ENCODE data around the gene MYPN.
A peak's percentile ranks its signal among the peaks of the same experiment; 100 is the strongest.

MYPN gene, protein sequence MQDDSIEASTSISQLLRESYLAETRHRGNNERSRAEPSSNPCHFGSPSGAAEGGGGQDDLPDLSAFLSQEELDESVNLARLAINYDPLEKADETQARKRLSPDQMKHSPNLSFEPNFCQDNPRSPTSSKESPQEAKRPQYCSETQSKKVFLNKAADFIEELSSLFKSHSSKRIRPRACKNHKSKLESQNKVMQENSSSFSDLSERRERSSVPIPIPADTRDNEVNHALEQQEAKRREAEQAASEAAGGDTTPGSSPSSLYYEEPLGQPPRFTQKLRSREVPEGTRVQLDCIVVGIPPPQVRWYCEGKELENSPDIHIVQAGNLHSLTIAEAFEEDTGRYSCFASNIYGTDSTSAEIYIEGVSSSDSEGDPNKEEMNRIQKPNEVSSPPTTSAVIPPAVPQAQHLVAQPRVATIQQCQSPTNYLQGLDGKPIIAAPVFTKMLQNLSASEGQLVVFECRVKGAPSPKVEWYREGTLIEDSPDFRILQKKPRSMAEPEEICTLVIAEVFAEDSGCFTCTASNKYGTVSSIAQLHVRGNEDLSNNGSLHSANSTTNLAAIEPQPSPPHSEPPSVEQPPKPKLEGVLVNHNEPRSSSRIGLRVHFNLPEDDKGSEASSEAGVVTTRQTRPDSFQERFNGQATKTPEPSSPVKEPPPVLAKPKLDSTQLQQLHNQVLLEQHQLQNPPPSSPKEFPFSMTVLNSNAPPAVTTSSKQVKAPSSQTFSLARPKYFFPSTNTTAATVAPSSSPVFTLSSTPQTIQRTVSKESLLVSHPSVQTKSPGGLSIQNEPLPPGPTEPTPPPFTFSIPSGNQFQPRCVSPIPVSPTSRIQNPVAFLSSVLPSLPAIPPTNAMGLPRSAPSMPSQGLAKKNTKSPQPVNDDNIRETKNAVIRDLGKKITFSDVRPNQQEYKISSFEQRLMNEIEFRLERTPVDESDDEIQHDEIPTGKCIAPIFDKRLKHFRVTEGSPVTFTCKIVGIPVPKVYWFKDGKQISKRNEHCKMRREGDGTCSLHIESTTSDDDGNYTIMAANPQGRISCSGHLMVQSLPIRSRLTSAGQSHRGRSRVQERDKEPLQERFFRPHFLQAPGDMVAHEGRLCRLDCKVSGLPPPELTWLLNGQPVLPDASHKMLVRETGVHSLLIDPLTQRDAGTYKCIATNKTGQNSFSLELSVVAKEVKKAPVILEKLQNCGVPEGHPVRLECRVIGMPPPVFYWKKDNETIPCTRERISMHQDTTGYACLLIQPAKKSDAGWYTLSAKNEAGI (N-terminal part only)

DNA sequence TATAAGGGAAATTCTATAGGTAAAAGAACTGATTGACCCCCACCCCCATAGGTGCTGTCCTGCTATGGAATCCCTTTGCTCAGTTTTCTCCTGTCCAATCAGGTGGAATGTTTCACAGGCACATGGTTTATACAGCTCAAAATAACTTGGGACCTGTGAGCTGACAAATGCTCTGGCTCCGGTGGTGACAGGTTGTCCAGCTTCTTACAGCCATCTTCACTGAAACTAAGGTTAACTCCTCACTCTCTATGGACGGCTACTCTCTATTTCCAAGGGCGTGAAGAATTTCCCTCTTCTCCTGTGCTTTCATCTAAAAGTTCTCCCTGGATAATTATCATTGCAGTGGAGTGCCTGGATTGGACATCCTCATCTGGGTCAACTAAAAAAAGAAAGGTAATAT lies at the start of gene MYPN:
Gene MYPN, plus strand, starts transcription at position 158 of the 400 bp plus-strand sequence. CDS start 11,951 bp downstream, outside the sequence.
- H3K4me3 ChIP-seq (ENCODE audit: low read depth, low read length) = no peak within 1 kb of the TSS
- TF ChIP-seq, protein P1, sequence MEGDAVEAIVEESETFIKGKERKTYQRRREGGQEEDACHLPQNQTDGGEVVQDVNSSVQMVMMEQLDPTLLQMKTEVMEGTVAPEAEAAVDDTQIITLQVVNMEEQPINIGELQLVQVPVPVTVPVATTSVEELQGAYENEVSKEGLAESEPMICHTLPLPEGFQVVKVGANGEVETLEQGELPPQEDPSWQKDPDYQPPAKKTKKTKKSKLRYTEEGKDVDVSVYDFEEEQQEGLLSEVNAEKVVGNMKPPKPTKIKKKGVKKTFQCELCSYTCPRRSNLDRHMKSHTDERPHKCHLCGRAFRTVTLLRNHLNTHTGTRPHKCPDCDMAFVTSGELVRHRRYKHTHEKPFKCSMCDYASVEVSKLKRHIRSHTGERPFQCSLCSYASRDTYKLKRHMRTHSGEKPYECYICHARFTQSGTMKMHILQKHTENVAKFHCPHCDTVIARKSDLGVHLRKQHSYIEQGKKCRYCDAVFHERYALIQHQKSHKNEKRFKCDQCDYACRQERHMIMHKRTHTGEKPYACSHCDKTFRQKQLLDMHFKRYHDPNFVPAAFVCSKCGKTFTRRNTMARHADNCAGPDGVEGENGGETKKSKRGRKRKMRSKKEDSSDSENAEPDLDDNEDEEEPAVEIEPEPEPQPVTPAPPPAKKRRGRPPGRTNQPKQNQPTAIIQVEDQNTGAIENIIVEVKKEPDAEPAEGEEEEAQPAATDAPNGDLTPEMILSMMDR (conservative IDR thresholded peaks at IDR 0.05; ENCODE audit: low read depth, low read length) = no peak
- no peak for DNase-seq (ENCODE audit: low read depth)

DNA sequence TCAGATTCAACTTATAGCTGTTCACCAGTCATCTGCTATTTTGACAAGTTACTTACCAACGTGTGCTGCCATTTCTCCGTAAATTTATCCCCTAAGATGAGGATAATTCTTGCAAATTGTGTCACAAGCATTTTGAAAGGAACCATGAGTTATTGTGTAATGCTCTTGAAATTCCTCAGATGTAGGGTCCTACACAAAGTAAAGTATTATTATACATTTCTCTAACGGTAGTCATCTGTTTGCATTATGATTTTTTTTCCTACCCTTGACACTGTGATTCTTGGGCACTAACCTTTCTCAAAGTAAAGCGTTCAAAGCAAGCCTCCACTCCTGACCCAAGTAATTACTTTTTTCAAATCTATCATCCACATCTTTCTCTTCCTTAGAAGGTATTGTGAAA lies 42.3 kb upstream of the MYPN start:
- no peak overlapping the region for H3K4me3 ChIP-seq (ENCODE audit: low read depth, low read length)
- TF ChIP-seq, protein P1 (conservative IDR thresholded peaks at IDR 0.05; ENCODE audit: low read depth, low read length) = no peak
- DNase-seq (ENCODE audit: low read depth) = peak; percentile 64

DNA sequence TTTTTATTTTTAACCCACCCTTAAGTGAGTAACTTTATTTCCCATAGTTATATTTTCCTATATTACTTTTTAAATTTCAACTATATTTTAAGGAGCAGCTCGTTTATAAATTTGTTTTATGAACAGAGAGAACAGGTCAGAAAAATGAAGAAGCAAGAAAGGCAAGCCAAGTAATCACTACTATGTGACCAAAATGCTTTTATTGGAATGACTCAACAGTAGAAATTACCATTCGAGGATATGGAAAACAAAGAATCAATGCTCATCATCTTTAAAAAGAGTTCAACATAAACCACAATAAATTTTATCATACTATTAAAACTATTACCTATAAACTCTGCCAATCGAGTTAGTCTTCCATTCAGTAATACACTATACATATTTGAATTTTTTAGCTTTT lies 41.8 kb upstream of the MYPN start:
- TF ChIP-seq, protein P1 (conservative IDR thresholded peaks at IDR 0.05; ENCODE audit: low read depth, low read length) = no peak
- DNase-seq (ENCODE audit: low read depth) = no peak
- H3K4me3 ChIP-seq (ENCODE audit: low read depth, low read length) = no peak overlapping the region

DNA sequence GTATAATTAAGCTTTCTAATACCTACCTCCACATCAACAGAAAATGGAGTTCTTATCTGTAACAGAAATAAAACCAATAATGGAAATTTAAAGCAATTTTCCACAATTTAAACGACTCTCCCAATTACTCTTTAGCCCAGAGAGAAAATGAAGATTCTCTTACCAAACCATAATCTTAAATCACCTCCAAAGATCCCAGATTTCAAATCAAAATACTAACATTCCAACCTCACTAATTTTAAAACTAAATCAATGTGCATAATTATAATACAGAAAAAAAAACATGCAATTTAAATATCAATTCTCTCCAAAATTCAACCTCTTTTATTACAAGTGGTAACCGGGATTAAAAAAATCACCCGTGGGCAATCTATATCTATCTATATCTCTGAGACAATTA lies 35.7 kb upstream of the MYPN start:
- DNase-seq (ENCODE audit: low read depth) = no peak
- TF ChIP-seq, protein P1 (conservative IDR thresholded peaks at IDR 0.05; ENCODE audit: low read depth, low read length) = no peak
- H3K4me3 ChIP-seq (ENCODE audit: low read depth, low read length) = peak overlapping the region; percentile 80

DNA sequence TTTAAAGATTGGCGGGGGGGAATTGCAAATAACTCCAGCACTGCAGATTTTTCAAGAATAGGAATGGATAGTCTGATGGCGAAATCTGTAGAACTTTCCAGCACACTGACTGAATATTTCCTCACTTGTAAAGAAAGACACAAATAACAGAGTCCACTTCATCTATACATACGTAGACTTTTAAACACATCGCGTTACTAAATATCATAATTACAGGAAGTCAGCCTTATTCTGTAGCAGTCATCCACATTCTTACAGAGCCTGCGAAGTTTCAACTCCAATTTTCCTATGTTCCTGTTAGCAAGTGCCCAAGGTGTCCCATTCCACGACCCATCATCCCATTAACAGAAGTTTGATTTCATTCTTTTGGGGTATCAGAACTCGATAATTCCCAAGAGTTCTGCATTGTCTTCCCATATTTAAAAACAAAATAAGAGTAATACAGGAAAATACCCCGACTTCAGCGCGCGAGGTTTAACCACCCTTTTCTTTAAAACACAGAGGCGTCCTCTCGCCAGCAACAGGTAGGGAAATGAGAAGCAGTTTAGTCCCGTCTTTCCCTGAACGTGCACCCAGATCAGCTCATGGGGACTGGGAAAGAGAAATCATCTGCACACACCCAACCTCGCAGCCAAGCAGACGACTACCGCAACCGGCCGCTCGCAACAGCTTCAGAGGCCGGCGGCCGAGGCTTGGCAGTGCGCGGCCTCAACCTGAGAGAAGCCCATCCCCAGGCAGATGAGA lies 35.1 kb upstream of the MYPN start:
- TF ChIP-seq, protein P1 (conservative IDR thresholded peaks at IDR 0.05; ENCODE audit: low read depth, low read length) = no peak
- DNase-seq (ENCODE audit: low read depth) = peak; percentile 38
- peak overlapping the region; percentile 80 for H3K4me3 ChIP-seq (ENCODE audit: low read depth, low read length)
